A172 (cell line): ENCODE data around the gene VEGFC. TPM values are rescaled to one million over a fixed set of nuclear protein-coding genes. Genes with fewer than 3 reads are reported as not detected.
A peak's percentile ranks its signal among the peaks of the same experiment; 100 is the strongest.

Experiments used
- DNase-seq: peaks from one replicate; pipeline ENCODE4 v3.0.0-alpha.2; 2015; ENCODE audit warnings: low spot score
- total RNA-seq: library from RNA; depleted of rRNA; stranded (reverse); fragments of >200 nt; shearing (Covaris generic); gene quantifications from 2 replicates; pipeline ENCODE4 v1.2.3, GENCODE V29; 2014; rRNA removed

VEGFC gene, protein sequence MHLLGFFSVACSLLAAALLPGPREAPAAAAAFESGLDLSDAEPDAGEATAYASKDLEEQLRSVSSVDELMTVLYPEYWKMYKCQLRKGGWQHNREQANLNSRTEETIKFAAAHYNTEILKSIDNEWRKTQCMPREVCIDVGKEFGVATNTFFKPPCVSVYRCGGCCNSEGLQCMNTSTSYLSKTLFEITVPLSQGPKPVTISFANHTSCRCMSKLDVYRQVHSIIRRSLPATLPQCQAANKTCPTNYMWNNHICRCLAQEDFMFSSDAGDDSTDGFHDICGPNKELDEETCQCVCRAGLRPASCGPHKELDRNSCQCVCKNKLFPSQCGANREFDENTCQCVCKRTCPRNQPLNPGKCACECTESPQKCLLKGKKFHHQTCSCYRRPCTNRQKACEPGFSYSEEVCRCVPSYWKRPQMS
- 39.3 and 42.8 TPM in 2 replicates for total RNA-seq

DNA sequence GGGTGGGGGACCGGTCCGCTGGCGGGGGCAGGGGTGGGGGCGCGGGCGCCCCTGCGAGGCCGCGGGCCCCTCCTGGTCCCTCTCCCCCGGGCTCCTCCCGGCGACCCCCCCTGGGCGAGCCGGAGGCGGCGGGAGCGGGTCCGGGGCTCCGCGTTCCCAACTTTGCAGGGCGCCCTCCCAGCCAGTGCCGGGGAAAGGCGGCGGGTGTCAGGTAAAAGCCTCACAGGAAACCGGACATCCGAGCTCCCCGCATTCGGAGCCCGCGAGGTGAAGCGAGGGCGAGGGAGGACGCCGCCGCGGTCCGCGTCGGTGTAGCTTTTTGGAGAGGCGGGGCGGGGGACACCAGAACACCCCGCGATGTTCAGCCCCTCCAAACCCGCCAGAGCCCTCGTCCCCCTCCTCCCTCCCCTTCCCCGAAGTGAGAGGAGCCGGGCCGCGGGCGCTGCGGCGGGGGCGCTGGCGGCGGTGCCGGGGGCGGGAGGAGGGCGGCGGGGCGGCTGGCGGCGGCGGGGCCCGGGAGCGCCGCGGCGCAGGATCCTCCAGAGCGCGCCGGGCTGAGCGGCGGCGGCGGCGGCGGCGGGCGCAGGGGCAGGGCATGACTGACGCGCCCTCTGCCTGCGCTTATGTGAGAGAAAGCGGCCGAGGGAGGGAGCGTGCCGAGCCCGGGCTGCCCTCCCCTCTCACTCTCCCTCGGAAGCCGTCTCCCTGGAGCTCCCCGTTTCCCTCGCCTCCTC is at the start of gene VEGFC:
TSS of gene VEGFC (minus strand) at position 597 of the 734 bp plus-strand sequence. CDS start 611 bp downstream, outside the sequence.
- peak; percentile 46 for DNase-seq

DNA sequence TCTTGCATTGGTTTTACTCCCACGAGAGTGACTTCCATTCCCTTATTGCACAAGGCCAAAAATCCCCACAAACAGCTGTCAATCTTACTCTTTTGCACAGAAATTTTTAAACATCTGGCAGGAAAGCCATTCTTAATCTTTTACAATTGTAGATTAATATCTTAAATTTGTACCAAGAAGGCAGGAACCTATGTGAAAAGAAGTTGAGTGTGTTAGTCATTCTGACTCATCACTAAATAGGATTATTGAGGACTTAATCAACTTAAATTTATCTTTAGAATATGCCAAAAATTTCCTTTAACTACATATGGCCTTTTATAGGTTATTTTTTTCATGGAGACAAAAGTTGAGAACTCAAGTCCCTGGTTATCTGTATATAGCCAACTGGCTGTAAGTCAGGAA is 49.0 kb upstream of the VEGFC start:
- DNase-seq: peak; percentile 61

DNA sequence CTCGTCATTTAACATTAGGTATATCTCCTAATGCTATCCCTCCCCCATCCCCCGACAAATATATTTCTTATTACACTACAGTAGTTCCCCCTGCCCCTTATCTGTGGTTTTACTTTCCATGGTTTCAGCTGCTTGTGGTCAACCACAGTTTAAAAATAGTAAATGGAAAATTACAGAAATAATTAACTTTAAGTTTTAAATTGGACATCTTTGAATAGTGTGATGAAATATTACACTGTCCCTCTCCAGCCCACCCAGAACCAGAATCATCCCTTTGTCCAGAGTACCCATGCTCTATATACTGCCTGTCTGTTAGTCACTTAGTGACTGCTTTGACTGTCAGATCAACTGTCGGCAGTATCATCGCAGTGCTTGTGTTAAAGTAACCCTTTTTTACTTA is 47.4 kb upstream of the VEGFC start:
- peak; percentile 51 for DNase-seq

DNA sequence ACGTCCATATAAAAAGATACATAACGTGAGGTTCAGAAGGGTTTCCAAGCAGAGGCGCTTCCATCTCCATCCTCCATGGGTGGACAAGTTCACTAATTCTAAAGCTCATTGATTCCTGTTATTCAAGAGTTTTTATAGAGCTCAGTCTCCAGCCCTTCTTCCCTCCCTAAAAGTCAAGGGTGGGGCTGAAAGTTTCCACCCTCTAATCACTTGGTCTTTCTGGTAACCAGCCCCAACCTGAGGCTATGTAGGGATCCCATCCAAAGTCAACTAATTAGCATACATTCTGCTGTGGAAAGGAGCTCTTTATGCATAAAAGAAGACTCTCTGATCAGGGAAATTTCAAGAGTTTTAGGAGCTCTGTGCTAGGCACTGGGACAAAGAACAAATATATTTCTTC is 46.9 kb upstream of the VEGFC start:
- peak; percentile 63 for DNase-seq

DNA sequence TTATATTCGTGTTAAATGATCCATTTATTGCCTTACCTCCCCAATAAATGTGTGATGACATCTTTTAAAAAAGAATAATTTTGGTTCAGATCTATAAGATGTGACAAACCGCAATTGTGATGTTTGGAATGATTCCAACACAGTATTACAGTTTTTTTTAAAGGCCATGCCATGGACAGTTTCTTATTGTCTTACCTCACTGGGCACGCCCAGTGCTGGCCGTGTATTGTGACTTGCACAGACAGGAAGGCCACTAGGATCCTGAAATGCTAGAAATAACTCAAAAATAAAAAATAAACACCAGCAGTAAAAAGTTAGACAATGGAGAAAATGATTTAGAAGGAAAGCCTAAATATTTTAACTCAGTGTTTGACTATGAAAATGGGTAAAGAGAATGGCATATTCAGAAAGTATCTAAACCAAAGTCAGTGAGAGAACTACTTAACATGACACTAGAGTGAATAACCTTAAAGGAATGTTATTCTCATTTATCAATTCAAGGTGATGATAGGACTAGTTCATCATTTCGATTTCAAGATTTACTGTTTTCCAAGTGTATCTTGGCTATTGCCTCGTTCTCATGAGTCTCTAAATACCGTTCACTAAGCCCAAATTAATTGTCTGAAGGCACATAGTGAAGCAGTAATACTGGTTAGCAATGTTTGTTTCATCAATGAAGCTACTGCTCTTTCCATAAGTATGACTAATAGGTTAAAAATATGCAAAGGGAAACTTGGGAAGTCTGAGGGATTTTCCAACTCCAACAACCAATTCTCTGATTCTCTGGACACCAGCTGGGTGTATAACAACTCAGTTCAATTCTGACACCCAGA is 46.1 kb upstream of the VEGFC start:
- DNase-seq: peak; percentile 91

DNA sequence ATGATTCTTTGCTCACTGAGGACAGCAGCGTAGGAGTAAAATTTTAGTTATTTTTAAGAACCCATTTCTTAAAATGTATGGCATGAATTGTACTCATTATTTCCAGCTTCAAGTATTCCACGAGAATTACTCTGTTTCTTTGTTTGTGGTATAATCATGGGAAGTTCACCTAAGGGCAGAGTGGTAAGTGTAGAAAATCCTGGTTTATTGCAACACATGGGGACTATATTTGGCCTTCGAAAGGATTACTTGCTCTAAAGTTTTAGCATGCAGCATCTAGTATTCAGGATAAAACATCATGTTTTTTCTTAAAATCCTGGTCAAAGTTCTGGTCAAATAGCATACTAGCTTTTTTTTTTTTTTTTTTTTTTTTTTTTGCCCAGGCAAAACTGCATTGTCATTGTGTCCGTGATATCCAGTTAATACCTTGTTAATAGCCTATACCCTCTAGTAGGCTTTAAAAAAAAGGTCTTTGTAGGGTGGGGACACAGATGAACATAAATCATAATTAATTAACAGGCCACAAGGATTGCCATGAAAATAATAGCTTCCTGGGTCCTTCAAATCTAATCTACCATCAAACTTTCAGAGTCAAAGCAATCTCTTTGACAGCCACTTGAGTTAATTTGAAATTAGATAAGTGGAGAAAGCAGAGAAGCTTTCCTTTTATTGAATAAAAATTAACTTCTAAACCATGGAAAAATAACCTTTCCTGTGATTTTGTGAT is 44.6 kb upstream of the VEGFC start:
- DNase-seq: peak; percentile 48

DNA sequence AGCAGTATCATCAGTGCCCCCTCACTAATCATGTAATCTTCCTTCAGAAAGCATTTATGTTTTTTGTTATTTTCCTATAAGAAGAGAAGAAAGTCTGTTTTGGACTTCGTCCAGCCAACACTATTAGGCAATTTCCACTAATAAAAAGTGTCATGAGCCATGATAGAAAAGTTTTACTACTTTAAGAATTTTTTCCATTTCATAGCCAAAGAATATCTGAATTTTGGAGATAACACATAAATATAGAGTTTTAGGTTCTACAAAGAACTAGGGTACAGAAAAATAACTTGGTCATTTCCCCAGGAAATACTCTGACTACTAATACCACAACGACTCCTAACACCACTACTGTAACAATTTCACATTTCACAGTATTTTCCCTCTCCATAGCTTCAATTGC is 41.8 kb upstream of the VEGFC start:
- no peak for DNase-seq

DNA sequence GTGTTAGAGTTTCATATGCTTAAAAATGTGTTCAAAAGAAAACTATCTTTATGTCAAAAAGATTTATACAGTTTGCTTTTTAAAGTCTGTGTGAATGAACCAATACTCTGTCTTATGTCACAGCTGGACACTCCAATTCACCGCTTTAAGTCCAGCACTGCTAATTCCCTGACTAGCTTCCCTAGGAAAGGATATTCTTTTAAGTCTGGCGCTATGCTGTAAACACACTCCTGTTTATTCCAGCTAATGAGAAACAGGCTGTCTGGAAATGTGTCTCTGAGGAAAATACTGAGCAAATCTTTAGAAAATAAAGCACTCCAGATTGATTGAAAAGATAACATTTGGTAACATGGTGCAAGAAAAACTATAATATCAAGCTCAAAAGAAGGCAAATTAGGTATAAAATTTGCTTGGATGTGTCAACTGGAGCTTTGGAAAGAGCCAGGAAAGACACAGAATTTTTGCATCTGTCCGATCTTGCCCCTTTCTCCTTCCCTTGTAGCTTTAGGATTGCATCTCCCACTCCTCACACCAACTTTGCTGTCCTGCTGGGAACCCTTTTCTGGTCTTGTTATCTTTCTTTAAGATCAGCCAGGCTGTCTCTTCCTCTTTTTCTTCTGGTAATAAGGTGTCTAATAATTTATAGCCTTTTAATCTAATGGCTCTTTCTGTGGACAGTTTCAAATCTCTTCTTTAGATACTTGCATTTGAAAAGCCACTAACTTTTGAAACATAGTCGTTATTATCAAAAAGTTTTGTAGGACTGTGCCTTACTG is 40.9 kb upstream of the VEGFC start:
- no peak for DNase-seq

DNA sequence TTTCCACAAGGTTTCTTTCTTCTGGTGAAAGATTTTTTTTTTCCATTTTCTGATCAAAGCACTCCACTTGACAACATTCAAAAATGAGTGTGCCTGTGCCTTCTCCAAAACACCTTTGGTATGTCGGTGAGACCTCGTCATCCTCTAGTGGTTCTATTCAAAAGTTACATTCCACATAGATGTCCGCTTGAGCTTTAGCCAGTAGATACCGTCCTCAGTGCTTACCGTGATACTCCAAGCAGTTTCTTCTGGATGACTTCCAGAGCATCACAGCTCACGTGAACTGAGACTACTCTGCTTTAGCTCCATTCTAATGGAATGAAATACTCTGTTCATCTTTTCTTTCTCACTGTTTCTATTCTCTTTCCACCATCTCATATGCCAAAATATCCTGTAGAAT is 38.2 kb upstream of the VEGFC start:
- peak; percentile 33 for DNase-seq

DNA sequence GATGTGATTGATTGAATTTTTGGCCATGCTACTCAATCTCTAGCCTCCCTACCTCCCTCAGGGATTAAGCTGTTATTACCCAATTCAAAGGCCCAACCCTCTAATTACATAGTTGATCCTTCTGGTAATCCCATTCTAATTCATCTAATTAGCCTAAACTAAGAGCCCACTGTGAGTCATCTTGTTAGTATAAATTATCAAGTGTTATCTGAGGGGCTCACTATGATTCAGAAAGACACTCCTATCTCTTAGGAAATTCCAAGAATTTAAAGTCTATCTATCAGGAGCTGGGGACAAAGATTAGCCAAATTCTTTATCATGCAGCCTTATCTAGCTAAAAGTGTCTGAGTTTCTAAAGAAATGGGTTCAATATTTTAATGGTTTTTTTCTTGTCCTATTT is 32.9 kb upstream of the VEGFC start:
- DNase-seq: no peak

DNA sequence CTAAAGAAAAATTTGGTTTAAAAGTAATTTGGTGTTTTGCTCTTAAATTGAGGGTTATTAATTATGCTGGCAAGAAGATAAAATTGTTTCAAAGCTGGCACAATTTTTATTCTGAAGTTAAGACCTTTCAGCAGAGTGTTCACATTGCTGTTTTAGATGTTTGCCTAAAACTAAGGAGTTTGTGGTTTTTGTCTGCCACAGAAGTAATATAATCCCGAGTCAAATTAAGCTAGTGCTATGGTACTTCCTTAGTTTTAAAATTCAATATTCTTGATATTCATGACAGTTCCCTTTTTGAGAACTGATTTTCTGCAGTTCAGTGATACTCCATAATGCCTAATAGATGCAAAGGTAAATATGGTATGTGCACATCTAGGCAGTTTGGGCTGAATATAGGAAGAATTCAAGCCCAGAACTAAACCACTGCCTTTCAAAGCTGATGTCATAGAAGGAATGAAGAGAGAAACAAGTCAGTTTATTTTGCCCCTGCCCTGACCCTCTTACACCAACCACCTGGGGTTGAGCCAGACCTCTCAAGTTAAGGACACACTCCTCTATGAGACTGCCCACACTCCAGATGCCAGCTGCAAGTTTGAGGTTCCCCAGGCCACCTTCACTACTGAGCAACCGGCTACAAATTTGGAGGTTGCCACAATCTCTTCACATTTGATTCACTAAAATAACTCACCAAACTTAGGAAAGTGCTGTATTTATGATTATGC is 32.1 kb upstream of the VEGFC start:
- DNase-seq: no peak

DNA sequence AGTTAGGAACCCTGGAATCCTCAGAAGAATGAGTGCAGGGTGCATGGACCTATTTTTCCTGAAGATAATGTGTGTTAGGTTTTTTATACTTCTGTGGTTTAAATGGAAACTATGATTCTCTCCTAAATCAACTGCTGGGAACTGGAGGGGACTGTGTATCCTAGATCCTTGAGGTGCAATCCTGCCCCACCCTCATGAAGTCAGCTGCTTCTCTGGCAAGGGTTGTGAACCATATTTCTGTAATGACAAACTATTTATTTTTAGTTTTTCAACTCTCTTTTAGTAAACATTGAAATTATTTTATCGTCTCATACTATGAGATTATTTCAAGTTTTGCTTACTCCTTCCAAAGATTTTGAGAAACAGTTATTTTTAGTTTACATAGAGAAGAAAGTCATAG is 25.8 kb upstream of the VEGFC start:
- no peak for DNase-seq

DNA sequence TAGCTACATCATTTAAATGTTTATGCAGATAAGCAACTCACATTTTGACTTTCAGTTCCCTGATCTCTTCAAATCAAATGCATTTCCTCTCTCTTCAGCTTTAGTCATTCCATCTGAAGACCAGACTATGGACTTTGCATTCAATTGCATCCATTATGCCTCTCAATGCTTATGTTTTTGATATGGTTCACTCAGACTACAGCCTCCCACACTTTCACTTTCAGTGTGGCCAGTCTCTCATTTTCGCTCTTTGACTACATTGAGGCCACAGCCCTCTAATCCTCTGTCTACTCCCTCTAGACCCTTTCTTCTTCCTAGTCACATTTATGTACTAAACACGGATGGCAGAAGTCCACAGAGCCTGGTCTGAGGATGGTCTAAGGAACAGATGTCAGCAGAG is 24.5 kb upstream of the VEGFC start:
- DNase-seq: no peak

DNA sequence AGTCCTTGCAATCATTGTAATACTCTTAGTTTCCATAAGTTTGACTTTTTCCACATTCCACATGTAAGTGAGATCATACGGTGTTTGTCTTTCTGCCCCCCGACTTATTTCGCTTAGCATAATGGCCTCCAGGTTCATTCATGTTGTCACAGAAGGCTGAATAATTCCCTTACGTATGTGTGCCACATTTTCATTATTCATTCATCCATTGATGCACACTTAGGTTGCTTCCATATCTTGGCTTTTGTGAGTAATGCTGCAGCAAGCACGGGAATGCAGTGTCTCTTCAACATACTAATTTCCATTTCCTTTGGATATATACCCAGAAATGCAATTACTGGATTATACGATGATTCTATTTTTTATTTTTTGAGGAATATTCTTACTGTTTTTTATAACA is 22.0 kb upstream of the VEGFC start:
- peak; percentile 33 for DNase-seq

DNA sequence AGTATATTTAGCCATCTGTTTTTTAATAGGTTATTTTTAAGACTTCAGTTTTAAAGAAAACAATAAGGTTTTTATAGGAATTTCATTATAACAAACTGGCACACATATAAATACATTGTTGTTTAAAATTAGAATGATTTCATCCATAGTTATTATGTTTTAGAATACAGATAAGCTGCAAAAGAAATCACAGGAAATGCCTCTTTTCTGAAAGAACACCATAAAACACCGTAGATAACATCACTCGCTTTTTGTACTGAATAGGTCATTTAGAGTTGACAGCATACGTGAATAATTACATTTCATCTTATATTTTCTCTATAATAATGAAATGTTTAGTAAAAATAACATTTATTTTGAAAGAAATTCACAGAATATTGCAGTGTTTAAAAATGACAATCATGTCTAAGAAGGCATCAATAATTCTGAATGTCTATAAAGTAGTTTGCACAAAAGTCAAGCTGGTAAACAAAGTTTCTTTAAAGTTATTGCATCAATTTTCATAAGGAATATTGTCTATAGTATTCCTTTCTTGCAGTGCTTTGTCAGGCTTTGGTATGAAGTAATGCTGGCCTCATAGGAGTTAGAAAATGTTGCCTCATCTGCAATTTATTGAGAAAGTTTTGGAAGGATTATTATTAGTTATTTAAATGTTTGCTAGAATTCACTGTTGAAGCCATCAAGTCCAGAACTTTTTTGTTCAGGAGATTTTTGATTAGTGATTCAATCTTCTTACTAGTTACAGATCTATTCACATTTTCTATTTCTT is 17.9 kb upstream of the VEGFC start:
- DNase-seq: no peak

DNA sequence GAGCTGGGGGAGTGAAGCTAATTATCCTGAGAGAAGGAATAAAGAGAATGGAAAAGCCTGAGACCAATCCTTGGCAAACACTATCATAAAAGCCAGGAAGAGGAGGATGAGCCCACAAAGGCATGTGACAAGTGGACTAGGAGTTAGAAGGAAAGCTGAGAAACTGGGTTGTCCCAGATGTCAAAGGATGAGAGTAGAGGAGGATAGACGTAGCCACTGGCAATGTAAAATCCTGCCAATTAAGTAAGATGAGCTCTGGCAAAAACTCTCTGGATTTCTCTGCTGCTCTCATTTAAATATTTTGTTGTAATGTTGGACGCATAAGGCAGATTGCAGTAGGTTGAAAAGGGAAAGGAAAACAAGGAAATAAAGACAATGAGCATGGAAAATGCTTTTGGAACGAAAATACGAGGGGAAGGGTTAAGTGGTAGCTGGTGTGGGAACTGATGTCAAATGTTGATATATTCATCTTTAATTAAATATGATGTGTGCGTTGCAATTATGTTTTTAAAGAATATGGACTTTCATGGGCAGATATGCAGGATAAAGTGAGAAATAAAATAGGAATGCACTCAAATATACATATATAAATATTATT is 14.2 kb upstream of the VEGFC start:
- no peak for DNase-seq

DNA sequence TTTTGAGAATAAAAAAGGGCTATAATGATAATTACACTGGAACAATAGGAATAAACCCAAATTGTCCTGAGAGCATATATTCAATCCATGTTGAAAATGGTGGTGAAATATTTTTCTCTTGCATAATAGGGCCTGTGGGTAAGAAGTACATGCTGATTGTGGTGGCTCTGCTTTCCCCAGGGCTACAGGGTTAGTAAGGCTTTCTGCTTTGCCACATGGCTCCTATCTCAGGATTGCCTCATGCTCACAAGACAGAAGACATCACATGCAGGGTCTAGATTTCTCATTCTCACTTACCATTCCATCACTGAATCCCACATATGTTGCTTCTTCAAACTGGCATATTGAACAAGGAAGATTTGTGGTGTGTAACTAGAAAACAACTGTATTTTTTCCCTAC is 12.4 kb upstream of the VEGFC start:
- DNase-seq: no peak

DNA sequence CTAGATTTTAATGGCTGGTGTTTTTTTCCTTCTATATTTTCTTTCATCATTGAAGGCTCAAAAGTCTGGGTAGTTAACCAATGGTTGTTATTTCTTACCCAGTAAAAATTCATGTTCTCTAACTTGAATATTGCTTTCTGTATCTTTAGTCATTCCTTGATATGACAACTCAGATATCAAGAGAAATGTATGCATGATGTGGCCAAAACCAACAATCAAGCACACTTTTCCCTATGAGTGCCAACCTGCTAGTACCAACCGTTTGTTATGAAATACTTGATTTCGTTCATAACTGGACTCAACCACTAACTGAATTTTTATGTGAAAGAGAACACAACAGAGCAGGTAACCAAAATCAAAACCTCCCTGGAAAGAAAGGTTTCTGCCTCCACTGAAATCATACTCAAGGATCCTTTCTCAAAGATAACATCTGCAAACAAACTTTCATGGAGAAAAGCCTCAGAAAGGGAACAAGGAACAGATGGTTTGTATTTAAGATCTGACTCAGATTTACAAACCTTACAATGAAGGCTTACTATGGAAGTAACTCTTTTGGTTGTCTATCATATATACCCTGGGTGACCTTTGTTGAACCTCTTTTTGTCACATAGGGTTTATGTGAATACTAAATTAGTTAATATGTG is 8.3 kb upstream of the VEGFC start:
- no peak for DNase-seq
